NCI-H1694 (cell line): Measurements from ENCODE around the gene CLBA1.
"Not testable (repeated sequence)": the region's sequence is repeated elsewhere in the genome, so short reads cannot be mapped to it uniquely, and the experiment has no call there.

Experiments used
- DNase-seq: peaks from one replicate; lab custom pipeline; 2025; lab: John Stamatoyannopoulos, UW

Gene CLBA1

DNA sequence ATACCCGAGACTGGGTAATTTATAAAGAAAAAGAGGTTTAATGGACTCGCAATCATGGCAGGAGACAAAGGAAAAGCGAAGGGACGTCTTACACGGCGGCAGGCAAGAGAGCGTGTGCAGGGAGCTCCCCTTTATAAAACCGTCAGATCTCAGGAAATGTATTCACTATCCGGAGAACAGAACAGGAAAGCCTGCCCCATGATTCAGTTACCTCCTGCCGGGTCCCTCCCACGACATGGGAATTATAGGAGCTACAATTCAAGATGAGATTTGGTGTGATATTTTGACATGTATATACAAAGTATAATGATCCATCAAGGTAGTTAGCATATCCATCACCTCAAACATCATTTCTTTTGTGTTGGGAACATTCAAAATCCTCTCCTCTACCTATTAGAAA is 37.6 kb downstream of the CLBA1 start:
- no peak for DNase-seq

GRCh38 chr14:105023791-105024480 is 38.3 kb downstream of the CLBA1 start:
- DNase-seq, result no peak

- no peak for DNase-seq
Observed at GRCh38 chr14:105025429-105025828, 39.8 kb downstream of the CLBA1 start.

DNA sequence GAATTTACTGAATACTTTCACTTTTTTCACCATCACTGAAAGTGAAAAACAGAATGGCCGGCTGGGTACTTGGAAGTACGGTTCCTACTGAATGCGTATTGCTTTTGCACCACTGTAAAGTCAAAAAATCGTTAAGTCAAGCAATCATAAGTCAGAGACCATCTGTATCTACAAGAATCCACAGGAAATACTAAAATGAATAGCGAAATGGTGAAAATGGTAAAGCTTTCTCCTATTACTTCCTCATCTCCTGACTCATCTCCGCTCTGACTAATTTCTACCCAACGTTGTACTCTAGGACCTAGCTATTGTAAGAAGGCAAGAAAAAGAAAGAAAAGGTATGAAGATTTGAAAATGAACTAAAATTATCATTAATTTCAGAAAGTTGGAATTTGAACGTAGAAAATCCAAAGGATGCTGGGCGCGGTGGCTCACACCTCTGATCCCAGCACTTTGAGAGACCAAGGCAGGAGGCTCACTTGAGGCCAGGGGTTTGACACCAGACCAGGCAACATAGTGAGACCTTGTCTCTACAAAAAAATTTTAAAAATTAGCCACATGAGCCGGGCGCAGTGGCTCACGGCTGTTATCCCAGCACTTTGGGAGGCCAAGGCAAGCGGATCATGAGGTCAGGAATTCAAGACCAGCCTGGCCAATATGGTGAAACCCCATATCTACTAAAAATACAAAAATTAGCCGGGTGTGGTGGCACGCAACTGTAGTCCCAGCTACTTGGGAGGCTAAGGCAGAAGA is 40.6 kb downstream of the CLBA1 start:
- DNase-seq, result no peak

DNA sequence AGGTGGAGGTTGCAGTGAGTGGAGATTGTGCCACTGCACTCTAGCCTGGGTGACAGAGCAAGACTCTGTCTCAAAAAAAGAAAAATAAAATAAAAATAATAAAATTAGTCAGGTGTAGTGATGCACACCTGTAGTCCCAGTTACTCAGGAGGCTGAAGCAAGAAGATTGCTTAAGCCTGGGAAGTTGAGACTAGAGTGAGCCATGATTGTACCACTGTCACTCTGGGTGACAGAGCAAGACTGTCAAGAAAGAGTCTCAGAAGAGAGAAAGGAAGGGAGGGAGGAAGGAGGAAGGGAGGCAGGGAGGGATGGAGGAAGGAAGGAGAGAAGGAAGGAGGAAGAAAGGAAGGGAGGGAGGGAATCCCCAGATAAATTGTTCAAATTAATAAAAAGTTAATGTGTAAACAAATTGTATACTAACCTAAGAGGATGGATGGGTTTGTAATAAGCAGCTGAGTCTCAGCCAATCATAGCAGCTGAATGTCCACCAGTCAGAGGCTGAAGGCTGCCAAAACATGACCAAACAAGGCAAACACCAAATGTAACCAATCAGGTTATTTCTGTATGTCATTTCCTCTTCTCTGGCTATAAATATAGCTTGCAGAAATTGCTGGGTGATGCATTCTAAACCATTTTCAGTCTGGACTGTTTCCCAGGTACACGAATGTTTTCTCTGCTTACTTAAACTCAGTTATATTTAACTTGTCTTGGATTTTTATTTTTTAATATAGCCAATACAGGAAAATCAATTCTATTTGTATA is 41.4 kb downstream of the CLBA1 start:
- DNase-seq, result no peak

DNA sequence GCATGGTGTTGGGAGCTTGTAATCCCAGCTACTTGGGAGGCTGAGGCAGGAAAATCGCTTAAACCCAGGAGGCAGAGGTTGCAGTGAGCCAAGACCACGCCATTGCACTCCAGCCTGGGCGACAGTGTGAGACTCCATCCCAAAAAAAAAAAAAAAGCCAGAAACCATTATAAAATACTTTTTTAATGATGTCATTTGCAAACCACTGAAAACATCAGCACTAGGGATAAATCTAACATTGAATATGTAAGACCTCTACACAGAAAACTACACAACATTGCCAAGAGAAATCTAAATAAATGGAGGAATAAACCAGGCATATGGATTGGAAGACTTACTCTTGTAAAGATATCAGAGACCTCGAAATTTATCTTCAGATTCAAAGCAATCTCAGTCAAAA is 42.1 kb downstream of the CLBA1 start:
- DNase-seq, result not testable (repeated sequence)

- DNase-seq, result no peak
Observed at GRCh38 chr14:105028251-105028927, 42.8 kb downstream of the CLBA1 start.

GRCh38 chr14:105029402-105029801 is 43.8 kb downstream of the CLBA1 start:
- no peak for DNase-seq

DNA sequence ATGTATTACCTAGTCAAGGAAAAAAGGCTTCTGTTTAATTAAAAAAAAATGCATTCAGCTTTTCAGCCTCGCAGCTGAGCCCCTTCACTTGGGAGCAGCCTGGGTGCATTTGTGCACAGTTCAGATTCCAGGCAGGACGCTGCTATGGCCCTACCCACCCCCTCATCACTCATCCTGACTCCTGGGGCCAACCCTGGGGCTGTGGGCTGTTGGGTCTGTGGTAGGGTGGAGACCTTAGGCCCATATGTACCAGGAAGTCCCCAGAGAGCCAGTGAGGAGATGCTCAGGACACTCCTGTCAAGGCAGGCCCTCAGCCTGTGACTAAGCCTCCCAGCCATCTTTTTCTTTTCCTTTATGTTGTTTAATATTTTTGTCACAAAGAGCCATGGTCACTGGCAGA is 44.6 kb downstream of the CLBA1 start:
- DNase-seq, result no peak

DNA sequence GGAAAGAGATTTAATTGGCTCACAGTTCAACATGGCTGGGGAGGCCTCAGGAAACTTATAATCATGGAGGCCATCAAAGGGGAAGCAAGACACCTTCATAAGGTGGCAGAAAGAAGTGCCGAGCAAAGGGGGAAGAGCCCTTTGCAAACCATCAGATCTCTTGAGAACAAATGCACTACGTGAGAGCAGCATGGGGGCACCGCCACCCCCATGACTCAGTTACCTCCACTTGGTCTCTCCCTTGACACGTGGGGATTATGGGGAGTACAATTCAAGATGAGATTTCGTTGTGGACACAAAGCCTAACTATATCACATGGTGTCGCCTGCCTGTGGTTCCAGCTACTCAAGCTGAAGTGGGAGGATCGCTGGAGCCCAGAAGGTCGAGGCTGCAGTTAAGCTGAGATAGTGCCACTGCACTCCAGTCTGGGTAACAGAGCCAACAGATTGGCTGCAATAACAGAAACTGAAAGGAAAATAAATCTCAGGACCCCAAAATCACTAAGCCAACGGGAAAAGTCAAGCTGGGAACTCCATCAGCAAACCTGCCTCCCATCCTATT is 45.3 kb downstream of the CLBA1 start:
- DNase-seq, result no peak

DNA sequence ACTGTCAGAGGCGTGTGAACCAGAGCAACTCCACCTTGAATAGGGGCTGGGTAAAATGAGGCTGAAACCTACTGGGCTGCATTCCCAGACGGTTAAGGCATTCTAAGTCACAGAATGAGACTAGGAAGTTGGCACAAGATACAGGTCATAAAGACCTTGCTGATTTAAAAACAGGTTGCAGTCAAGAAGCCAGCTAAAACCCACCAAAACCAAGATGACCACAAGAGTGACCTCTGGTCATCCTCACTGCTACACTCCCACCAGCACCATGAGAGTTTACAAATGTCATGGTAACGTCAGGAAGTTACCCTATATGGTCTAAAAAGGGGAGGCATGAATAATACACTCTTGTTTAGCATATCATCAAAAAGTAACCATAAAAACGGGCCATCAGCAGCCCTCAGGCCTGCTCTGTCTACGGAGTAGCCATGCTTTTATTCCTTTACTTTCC is 46.9 kb downstream of the CLBA1 start:
- DNase-seq, result not testable (repeated sequence)

DNA sequence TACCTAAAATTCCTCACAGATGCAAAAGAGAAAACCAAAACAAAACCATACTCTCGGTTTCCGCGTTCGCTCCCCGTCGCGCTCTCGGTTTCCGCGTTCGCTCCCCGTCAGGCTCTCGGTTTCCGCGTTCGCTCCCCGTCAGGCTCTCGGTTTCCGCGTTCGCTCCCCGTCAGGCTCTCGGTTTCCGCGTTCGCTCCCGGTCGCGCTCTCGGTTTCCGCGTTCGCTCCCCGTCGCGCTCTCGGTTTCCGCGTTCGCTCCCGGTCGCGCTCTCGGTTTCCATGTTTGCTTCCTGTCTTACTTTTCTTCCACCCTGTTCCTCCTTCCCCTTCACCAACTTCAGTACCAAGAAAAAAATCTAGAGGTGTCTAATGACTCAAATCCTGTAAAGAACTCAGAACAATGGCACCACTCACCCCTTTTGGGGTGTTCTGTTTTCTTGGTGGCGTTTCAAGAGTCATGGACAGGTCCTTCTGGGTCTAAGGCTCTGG is 47.9 kb downstream of the CLBA1 start:
- DNase-seq, result not testable (repeated sequence)

DNA sequence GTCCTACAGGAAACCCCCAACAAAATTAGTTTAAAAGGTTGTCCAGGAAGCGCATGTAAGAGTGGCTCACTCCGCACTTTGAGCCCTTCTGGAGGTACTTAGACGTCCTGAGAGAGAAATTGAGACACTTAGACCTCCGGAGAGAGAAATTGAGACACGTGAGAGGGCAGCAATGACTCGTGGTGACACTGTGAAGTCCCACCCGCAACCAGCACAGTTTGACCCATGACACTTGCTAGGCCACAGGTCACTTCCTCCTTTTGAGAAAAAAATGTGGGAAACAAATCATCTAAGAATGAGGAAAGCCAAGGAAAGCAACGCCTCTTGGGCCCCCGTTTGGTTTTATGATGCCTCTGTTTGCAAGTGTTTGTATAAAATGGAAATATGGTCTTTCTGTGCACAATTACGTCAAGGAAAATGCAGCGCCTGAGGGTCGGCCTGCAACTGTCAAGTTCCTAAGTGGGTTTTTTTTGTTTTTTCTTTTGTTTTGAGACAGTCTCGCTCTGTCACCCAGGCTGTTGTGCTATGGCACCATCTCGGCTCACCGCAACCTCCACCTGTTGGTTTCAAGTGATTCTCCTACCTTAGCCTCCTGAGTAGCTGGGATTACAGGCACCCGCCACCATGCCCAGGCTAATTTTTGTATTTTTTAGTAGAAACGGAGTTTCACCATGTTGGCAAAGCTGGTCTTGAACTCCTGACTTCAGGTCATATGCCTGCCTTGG is 48.9 kb downstream of the CLBA1 start:
- DNase-seq, result no peak

- DNase-seq, result not testable (repeated sequence)
Observed at GRCh38 chr14:105035616-105036015, 50.0 kb downstream of the CLBA1 start.

- no peak for DNase-seq
Observed at GRCh38 chr14:105039458-105040205, 54.0 kb downstream of the CLBA1 start.

DNA sequence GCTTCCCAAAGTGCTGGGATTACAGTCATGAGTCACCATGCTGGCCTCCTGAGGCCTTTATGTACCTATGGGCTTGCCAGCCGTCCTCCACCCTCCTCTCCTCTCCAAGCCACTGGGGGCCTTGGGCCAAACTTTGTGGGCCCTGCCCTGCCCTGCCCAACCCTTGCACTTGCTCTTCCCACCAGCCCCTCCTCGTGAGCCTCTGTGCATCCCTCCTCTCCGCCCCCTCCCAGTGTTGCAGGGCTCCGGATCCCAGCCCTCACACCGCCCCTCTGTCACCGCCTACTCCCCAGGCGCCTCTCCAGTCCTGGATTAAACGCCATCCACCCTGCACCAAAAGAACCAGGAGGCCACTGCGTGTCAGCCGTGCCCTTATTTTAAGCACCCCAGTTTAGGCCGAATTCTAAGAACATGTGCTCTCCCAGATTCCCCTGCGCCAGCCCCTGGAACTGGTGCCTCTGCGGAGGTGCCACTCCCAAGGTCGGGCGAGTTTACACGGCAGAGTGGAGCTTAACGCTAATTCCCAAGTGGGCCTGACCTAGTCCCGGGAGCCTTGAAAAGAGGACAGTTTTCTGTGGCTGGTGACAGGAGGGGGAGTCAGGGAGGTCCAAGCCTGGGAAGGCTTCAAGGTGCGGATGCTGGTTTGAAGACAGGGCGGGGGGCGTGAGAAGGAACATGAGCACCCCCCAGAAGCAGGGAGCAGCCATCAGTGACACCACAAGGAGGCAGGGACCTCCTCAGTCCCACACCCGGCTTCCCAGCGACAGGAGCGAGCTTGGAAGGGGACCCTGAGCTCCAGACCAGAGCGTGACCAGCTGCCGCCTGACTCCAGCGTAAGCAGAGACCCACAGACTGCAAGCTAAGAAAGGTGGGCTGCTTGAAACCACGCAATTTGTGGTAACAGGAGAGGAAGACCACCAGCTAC is 56.5 kb downstream of the CLBA1 start:
- no peak for DNase-seq

DNA sequence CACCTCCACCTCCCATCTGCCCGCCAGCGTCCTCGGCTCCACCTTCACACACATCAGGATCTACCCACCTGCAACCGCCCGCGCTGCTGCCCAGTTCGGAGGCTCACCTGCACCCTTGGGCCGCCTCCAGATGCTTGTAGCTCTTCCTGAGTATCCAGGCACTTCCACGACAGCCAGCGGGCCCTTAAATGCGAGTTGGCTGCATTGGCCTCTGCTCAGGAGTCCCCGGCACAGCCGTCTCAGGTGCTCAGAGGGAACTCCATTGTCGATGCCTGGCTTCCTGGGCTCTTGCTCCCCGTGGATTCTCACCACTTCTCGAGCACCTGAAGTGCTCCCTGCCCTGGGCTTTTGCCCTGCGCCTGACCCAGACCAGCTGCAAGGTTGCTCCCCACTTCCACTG is 57.2 kb downstream of the CLBA1 start:
- no peak for DNase-seq

GRCh38 chr14:105043641-105044040 is 58.1 kb downstream of the CLBA1 start:
- no peak for DNase-seq
